MCF 10A (cell line): Measurements from ENCODE around the gene ADD3. TPM values are rescaled to one million over a fixed set of nuclear protein-coding genes. Genes with fewer than 3 reads are reported as not detected.

ENCODE experiments used
- BruUV-seq: library from RNA; stranded (reverse); fragments of 400-500 nt; replicated peaks from 2 replicates; lab custom pipeline; 2021; lab: Mats Ljungman, UMichigan
- CTCF ChIA-PET: fragments of 300-600 bp; sonication (Branson Sonifier 250); formaldehyde crosslinking; extraction: SDS; loops from one replicate; lab custom pipeline; 2021; ENCODE audit warnings: antibody characterized with exemption, inconsistent platforms; lab: Yijun Ruan, JAX
- POLR2A ChIA-PET: fragments of 300-600, 350-650 bp; sonication (Branson Sonifier 250); formaldehyde crosslinking; extraction: SDS; loops from one replicate; lab custom pipeline; 2020; ENCODE audit warnings: antibody characterized with exemption, inconsistent platforms; lab: Yijun Ruan, JAX
- DNase-seq: peaks from one replicate; pipeline ENCODE4 v3.0.0-alpha.2; 2018; ENCODE audit not compliant: unreplicated experiment
- H3K27ac Mint-ChIP-seq: one replicate; pipeline ENCODE4 v1.8.0; 2022; ENCODE audit warnings: mild to moderate bottlenecking, low read depth, mixed read lengths; ENCODE audit not compliant: unreplicated experiment
- H3K27me3 Mint-ChIP-seq: one replicate; pipeline ENCODE4 v1.8.0; 2022; ENCODE audit warnings: mixed read lengths; ENCODE audit not compliant: insufficient read depth, unreplicated experiment
- H3K36me3 Mint-ChIP-seq: one replicate; pipeline ENCODE4 v1.8.0; 2022; ENCODE audit warnings: mild to moderate bottlenecking, moderate library complexity, mixed read lengths; ENCODE audit not compliant: insufficient read depth, unreplicated experiment
- H3K4me1 Mint-ChIP-seq: one replicate; pipeline ENCODE4 v1.8.0; 2022; ENCODE audit warnings: mixed read lengths; ENCODE audit not compliant: insufficient read depth, unreplicated experiment
- H3K4me3 Mint-ChIP-seq: one replicate; pipeline ENCODE4 v1.8.0; 2022; ENCODE audit warnings: mild to moderate bottlenecking, moderate library complexity, mixed read lengths; ENCODE audit not compliant: unreplicated experiment
- H3K9me3 Mint-ChIP-seq: one replicate; pipeline ENCODE4 v1.8.0; 2022; ENCODE audit warnings: mixed read lengths; ENCODE audit not compliant: unreplicated experiment
- CTCF ChIP-seq: fragments of 200-600 bp; IDR thresholded peaks from one replicate; pipeline ENCODE4 v1.8.0; 2022; ENCODE audit warnings: antibody characterized with exemption, mild to moderate bottlenecking; ENCODE audit not compliant: unreplicated experiment
- intact Hi-C: fragments of 100-400 bp; cut with micrococcal nuclease; formaldehyde crosslinking; loops from 2 replicates; pipeline ENCODE4 v1.14.1; 2022
- total RNA-seq: library from RNA; stranded (reverse); gene quantifications from 2 replicates; pipeline ENCODE4 v1.2.3, GENCODE V29; 2022

Gene ADD3
- total RNA-seq, 1 experiment from 2014 or later: 14.5 TPM

GRCh38 chr10:110035070-110035921 lies 27.5 kb downstream of the ADD3 start:
- H3K36me3 Mint-ChIP-seq: no peaks in the 10 kb centered on the region
- DNase-seq: no peak
- no peak overlapping the region for H3K4me3 Mint-ChIP-seq
- no peaks in the 10 kb centered on the region for H3K27me3 Mint-ChIP-seq
- H3K27ac Mint-ChIP-seq: no peak overlapping the region
- POLR2A ChIA-PET: no interaction called here
- intact Hi-C loops: no loop called here
- no peak for TF ChIP-seq CTCF
- no TSS peak for BruUV-seq
- no peaks in the 10 kb centered on the region for H3K4me1 Mint-ChIP-seq
- no peaks in the 10 kb centered on the region for H3K9me3 Mint-ChIP-seq
- CTCF ChIA-PET: interaction anchor here (0.9 to 1.9 kb wide), 4 partner anchors 11 to 142 kb away, joined by 4 to 5 read pairs (median 4); no protein-coding TSS in a partner anchor

DNA sequence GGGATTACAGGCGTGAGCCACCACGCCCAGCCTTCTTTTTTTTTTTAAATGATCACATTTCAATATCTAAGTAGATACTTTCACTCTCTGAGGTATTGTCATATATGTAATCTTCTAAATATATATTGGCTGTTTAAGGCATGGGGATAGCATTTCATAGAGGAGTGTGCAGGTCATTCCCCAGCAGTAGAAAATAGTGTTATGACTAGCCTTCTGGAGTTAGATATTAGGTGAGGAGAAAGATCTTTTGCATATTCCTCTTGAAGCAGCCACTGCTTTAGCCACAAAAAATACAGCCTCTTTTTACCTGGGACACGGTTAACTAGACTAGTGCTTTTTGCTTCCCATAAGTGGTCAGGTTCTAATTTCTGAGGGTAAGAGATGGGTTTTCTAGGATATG lies 28.9 kb downstream of the ADD3 start:
- no peak for DNase-seq
- no peaks in the 10 kb centered on the region for H3K9me3 Mint-ChIP-seq
- no peak overlapping the region for H3K4me3 Mint-ChIP-seq
- H3K4me1 Mint-ChIP-seq: peaks cover 5% of the 10 kb centered on the region
- intact Hi-C loops: no loop called here
- no peaks in the 10 kb centered on the region for H3K27me3 Mint-ChIP-seq
- BruUV-seq: no TSS peak
- no peaks in the 10 kb centered on the region for H3K36me3 Mint-ChIP-seq
- ChIA-PET POLR2A (no interaction called here), CTCF (interaction anchor here (0.6 kb wide), 2 partner anchors 15 to 636 kb away, joined by 3 read pairs; no protein-coding TSS in a partner anchor)
- TF ChIP-seq CTCF: no peak
- no peak overlapping the region for H3K27ac Mint-ChIP-seq

DNA sequence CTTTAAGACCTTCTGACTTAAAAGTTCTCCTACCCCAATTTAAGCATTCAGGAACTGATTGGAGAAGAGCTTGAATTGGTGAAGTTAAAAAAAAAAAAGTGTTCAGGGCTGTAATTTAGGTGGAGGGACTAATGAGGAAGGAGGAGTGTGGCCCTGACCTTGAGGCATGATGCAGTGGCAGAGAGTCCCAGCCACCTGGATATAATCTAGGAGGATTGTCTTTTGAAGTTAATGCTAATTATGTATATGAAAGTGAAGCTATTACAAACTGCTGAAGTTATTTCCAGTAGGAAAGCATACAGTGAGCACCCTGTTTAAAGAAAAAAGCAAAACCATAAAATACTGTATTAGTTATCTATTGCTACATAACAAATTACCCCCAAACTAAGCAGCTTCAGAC lies 31.5 kb downstream of the ADD3 start:
- no peak for TF ChIP-seq CTCF
- CTCF ChIA-PET: interaction anchor here (0.7 to 1.1 kb wide), 4 partner anchors 9 to 155 kb away, joined by 3 to 5 read pairs (median 4); no protein-coding TSS in a partner anchor
- Mint-ChIP-seq H3K27me3 (no peaks in the 10 kb centered on the region), H3K36me3 (no peaks in the 10 kb centered on the region), H3K9me3 (no peaks in the 10 kb centered on the region), H3K4me1 (peaks cover 5% of the 10 kb centered on the region), H3K27ac (no peak overlapping the region), H3K4me3 (no peak overlapping the region)
- POLR2A ChIA-PET: interaction anchor here (0.6 kb wide), 3 partner anchors 21 to 912 kb away, joined by 3 to 4 read pairs (median 3); no protein-coding TSS in a partner anchor
- intact Hi-C loops: no loop called here
- no peak for DNase-seq
- BruUV-seq: no TSS peak

DNA sequence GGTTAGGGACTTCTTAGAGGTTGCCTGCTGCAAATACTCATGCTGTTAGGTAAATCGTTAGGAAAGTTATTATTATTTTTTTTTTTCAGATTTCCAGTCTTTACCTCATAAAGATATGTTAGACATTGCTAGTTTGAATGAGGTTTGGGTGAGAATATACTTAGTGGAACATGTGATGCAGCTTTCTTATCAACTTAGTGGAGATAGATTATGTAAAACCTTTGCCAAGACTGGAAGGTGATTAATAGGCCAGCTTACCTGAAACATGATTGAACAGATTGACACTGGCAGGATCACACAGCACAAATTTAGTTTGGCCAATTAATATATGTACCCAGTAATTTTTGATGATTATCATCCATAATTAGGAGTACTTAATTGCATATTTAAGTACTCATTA lies 32.3 kb downstream of the ADD3 start:
- Mint-ChIP-seq H3K36me3 (no peaks in the 10 kb centered on the region), H3K4me1 (peaks cover 5% of the 10 kb centered on the region), H3K27ac (peak overlapping the region; percentile 3), H3K4me3 (no peak overlapping the region), H3K27me3 (no peaks in the 10 kb centered on the region), H3K9me3 (no peaks in the 10 kb centered on the region)
- no peak for DNase-seq
- no peak for TF ChIP-seq CTCF
- ChIA-PET POLR2A (interaction anchor here (0.6 kb wide), 1 partner anchor 20 kb away, joined by 3 read pairs; no protein-coding TSS in a partner anchor), CTCF (interaction anchor here (1.0 to 1.1 kb wide), 2 partner anchors 9 to 156 kb away, joined by 5 read pairs; no protein-coding TSS in a partner anchor)
- intact Hi-C loops: no loop called here
- BruUV-seq: no TSS peak
